PC-3 (cell line): ENCODE data around the gene TMEM169. TPM values are rescaled to one million over a fixed set of nuclear protein-coding genes. Genes with fewer than 3 reads are reported as not detected.

Experiments
- ATAC-seq: fragments of 200-7000 bp; cut with Tn5 transposase; 2 replicates; pipeline ENCODE4 v1.9.1; 2020; ENCODE audit warnings: mild to moderate bottlenecking, moderate library complexity
- BruUV-seq: library from RNA; stranded (reverse); fragments of 400-500 nt; replicated peaks from 2 replicates; lab custom pipeline; 2021; lab: Mats Ljungman, UMichigan
- CTCF ChIA-PET: fragments of 300-600 bp; sonication (Branson Sonifier 250); formaldehyde crosslinking; loops from one replicate; lab custom pipeline; 2022; ENCODE audit warnings: antibody characterized with exemption; lab: Charles Lee
- POLR2A ChIA-PET: fragments of 300-600 bp; sonication (Branson Sonifier 250); formaldehyde crosslinking; loops from one replicate; lab custom pipeline; 2022; ENCODE audit warnings: antibody characterized with exemption; ENCODE audit not compliant: unreplicated experiment; lab: Charles Lee
- DNase-seq: peaks from one replicate; pipeline ENCODE4 v3.0.0-alpha.2; 2015
- H2AFZ ChIP-seq: fragments of 300-600 bp; sonication (generic); 2 replicates; pipeline ENCODE4 v1.6.0; 2016; ENCODE audit warnings: antibody characterized with exemption, low read length
- H3F3A ChIP-seq: fragments of 300-600 bp; sonication (generic); one replicate; pipeline ENCODE4 v1.6.0; 2017; ENCODE audit warnings: antibody characterized with exemption, low read length, control low read depth, mild to moderate bottlenecking; ENCODE audit not compliant: unreplicated experiment
- H3K27ac ChIP-seq: fragments of 300-600 bp; sonication (generic); 2 replicates; pipeline ENCODE4 v1.5.1; 2016; ENCODE audit warnings: mild to moderate bottlenecking, low read length
- H3K27me3 ChIP-seq: fragments of 300-600 bp; sonication (generic); 2 replicates; pipeline ENCODE4 v1.6.1; 2016; ENCODE audit warnings: low read length, mixed read lengths
- H3K36me3 ChIP-seq: fragments of 300-600 bp; sonication (generic); 2 replicates; pipeline ENCODE4 v1.6.1; 2016; ENCODE audit warnings: low read depth, mixed run types, low read length, mixed read lengths
- H3K4me1 ChIP-seq: fragments of 300-600 bp; sonication (generic); 2 replicates; pipeline ENCODE4 v1.5.1; 2016; ENCODE audit warnings: low read length; ENCODE audit not compliant: insufficient read depth
- H3K4me2 ChIP-seq: fragments of 300-600 bp; sonication (generic); 2 replicates; pipeline ENCODE4 v1.6.0; 2016; ENCODE audit warnings: low read length
- H3K4me3 ChIP-seq: fragments of 300-600 bp; sonication (generic); 2 replicates; pipeline ENCODE4 v1.5.1; 2016; ENCODE audit warnings: mild to moderate bottlenecking, low read length, mixed read lengths
- H3K79me2 ChIP-seq: fragments of 300-600 bp; sonication (generic); 2 replicates; pipeline ENCODE4 v1.6.1; 2017; ENCODE audit warnings: low read length, mixed read lengths
- H3K9ac ChIP-seq: fragments of 300-600 bp; sonication (generic); 2 replicates; pipeline ENCODE4 v1.6.0; 2016; ENCODE audit warnings: mild to moderate bottlenecking, low read length
- H3K9me2 ChIP-seq: fragments of 300-600 bp; sonication (generic); replicated peaks from 2 replicates; pipeline ENCODE4 v1.6.1; 2016; ENCODE audit warnings: mixed run types, low read length, mixed read lengths
- H3K9me3 ChIP-seq: fragments of 300-600 bp; sonication (generic); 2 replicates; pipeline ENCODE4 v1.6.1; 2016; ENCODE audit warnings: low read length, mixed read lengths
- H4K20me1 ChIP-seq: fragments of 300-600 bp; sonication (generic); 2 replicates; pipeline ENCODE4 v1.6.1; 2016; ENCODE audit warnings: low read length, mixed read lengths
- CTCF ChIP-seq: fragments of 300-600 bp; sonication (generic); conservative IDR thresholded peaks from 2 replicates; pipeline ENCODE4 v1.5.1; 2017; ENCODE audit warnings: antibody characterized with exemption, low read depth, mild to moderate bottlenecking, low read length
- EZH2 ChIP-seq: fragments of 300-600 bp; sonication (generic); IDR thresholded peaks from one replicate; pipeline ENCODE4 v1.6.1; 2017; ENCODE audit warnings: antibody characterized with exemption, mild to moderate bottlenecking, low read length; ENCODE audit not compliant: unreplicated experiment
- EZH2phosphoT487 ChIP-seq: fragments of 300-600 bp; sonication (generic); IDR thresholded peaks from 2 replicates; pipeline ENCODE4 v1.6.1; 2018; ENCODE audit warnings: mild to moderate bottlenecking, antibody characterized with exemption, low read length, borderline replicate concordance
- intact Hi-C: fragments of 100-400 bp; cut with micrococcal nuclease; formaldehyde crosslinking; loops from 2 replicates; pipeline ENCODE4 v1.9.0; 2023
- total RNA-seq: library from RNA; depleted of rRNA; stranded (reverse); fragments of >200 nt; gene quantifications from 2 replicates; pipeline ENCODE4 v1.2.3, GENCODE V29; 2014

The TMEM169 gene
- total RNA-seq, 1 experiment from 2014 or later = not detected

GRCh38 chr2:216041438-216041837 lies 40.3 kb upstream of the TMEM169 start:
- no peaks in the 10 kb centered on the region for H3K36me3 ChIP-seq
- ChIA-PET POLR2A (no interaction called here), CTCF (no interaction called here)
- ATAC-seq (no peak), DNase-seq (no peak)
- no peak overlapping the region for H3K27ac ChIP-seq
- no peaks in the 10 kb centered on the region for H3K4me1 ChIP-seq
- intact Hi-C loops = no loop called here
- no TSS peak for BruUV-seq
- TF ChIP-seq EZH2phosphoT487 = no peak
- no peak for TF ChIP-seq CTCF
- TF ChIP-seq EZH2 = no peak
- no peaks in the 10 kb centered on the region for H3K9me2 ChIP-seq
- H3K9ac ChIP-seq = no peak overlapping the region
- H3K27me3 ChIP-seq = no peaks in the 10 kb centered on the region
- H3K4me3 ChIP-seq = no peak overlapping the region
- no peaks in the 10 kb centered on the region for H4K20me1 ChIP-seq
- H3K9me3 ChIP-seq = no peaks in the 10 kb centered on the region
- no peaks in the 10 kb centered on the region for H3F3A ChIP-seq
- H3K4me2 ChIP-seq = no peak overlapping the region
- no peaks in the 10 kb centered on the region for H3K79me2 ChIP-seq
- H2AFZ ChIP-seq = no peak overlapping the region

GRCh38 chr2:216043949-216044348 lies 37.8 kb upstream of the TMEM169 start:
- Histone ChIP-seq H3K4me2 (no peak overlapping the region), H3K27me3 (no peaks in the 10 kb centered on the region), H3K9ac (no peak overlapping the region), H3K36me3 (no peaks in the 10 kb centered on the region), H3K9me3 (no peaks in the 10 kb centered on the region), H2AFZ (no peak overlapping the region), H3F3A (no peaks in the 10 kb centered on the region), H3K27ac (no peak overlapping the region), H4K20me1 (no peaks in the 10 kb centered on the region), H3K4me3 (no peak overlapping the region), H3K9me2 (no peaks in the 10 kb centered on the region), H3K4me1 (no peaks in the 10 kb centered on the region), H3K79me2 (no peaks in the 10 kb centered on the region)
- ATAC-seq (no peak), DNase-seq (no peak)
- POLR2A ChIA-PET = no interaction called here
- CTCF ChIA-PET = no interaction called here
- intact Hi-C loops = no loop called here
- no TSS peak for BruUV-seq
- TF ChIP-seq CTCF (no peak), EZH2phosphoT487 (no peak), EZH2 (no peak)

- Histone ChIP-seq H3K4me2 (no peak overlapping the region), H3K79me2 (no peaks in the 10 kb centered on the region), H3K36me3 (no peaks in the 10 kb centered on the region), H2AFZ (no peak overlapping the region), H3K9me3 (no peaks in the 10 kb centered on the region), H3K4me3 (no peak overlapping the region), H4K20me1 (no peaks in the 10 kb centered on the region), H3K27ac (no peak overlapping the region), H3K4me1 (no peaks in the 10 kb centered on the region), H3K9ac (no peak overlapping the region), H3K9me2 (no peaks in the 10 kb centered on the region), H3K27me3 (no peaks in the 10 kb centered on the region), H3F3A (no peaks in the 10 kb centered on the region)
- TF ChIP-seq EZH2phosphoT487 = no peak
- intact Hi-C loops = no loop called here
- POLR2A ChIA-PET = no interaction called here
- CTCF ChIA-PET = no interaction called here
- no TSS peak for BruUV-seq
- ATAC-seq (no peak), DNase-seq (no peak)
Measured at GRCh38 chr2:216044883-216045486, 36.7 kb upstream of the TMEM169 start.
